HepG2 (cell line): ENCODE results near the gene LHFPL6. TPM values are rescaled to one million over a fixed set of nuclear protein-coding genes. Genes with fewer than 3 reads are reported as not detected.

Source experiments
- ATAC-seq: fragments of 200-7000 bp; cut with Tn5 transposase; 3 replicates; pipeline ENCODE4 v1.9.1; 2020; ENCODE audit warnings: mild to moderate bottlenecking, moderate library complexity
- BruUV-seq: library from RNA; stranded (reverse); fragments of 400-500 nt; replicated peaks from 2 replicates; lab custom pipeline; 2021; lab: Mats Ljungman, UMichigan
- CTCF ChIA-PET: fragments of 300-600 bp; formaldehyde crosslinking; extraction: SDS; loops from one replicate; lab custom pipeline; 2021; ENCODE audit warnings: low total read pairs, inconsistent platforms, low intra/inter-chr PET ratio; lab: Yijun Ruan, JAX
- POLR2A ChIA-PET: fragments of 350-600 bp; sonication (Branson Sonifier 250); formaldehyde crosslinking; loops from one replicate; lab custom pipeline; 2020; ENCODE audit warnings: antibody characterized with exemption, inconsistent platforms; lab: Yijun Ruan, JAX
- DNase-seq: peaks from one replicate; pipeline ENCODE4 v3.0.0-alpha.2; 2015; ENCODE audit warnings: low spot score
- FAIRE-seq: peaks from 3 replicates; lab custom pipeline; 2011; peaks lifted over from hg19 to GRCh38; lab: Jason Lieb, UNC
- H2AFZ ChIP-seq: one replicate; pipeline ENCODE4 v1.6.1; 2011; ENCODE audit warnings: low read length, inconsistent platforms
- H3K27ac ChIP-seq: fragments of 300-600 bp; 3 replicates; pipeline ENCODE4 v1.8.0; 2011; ENCODE audit warnings: mixed run types, mild to moderate bottlenecking, mixed read lengths, low read length, inconsistent platforms; ENCODE audit not compliant: insufficient read depth; ENCODE audit errors: extremely low read length
- H3K27me3 ChIP-seq, 2 experiments: fragments of 200-600 bp in 1 of 2; 2 replicates in 1 of 2; 3 replicates in 1 of 2; pipeline versions ENCODE4 v1.6.0 to v1.8.0; 2011; ENCODE audit warnings: low read length in 2 of 2, mild to moderate bottlenecking in 2 of 2, moderate library complexity in 2 of 2, inconsistent platforms in 1 of 2; ENCODE audit not compliant: insufficient read depth in 2 of 2, control insufficient read depth in 1 of 2
- H3K36me3 ChIP-seq, 2 experiments: fragments of 200-600 bp in 1 of 2; replicated peaks in 1 of 2; 2 replicates in 1 of 2; 3 replicates in 1 of 2; pipeline versions ENCODE4 v1.5.1 to v1.8.0; 2011; ENCODE audit warnings: low read length in 2 of 2, inconsistent platforms in 1 of 2; ENCODE audit not compliant: insufficient read depth in 2 of 2, control insufficient read depth in 1 of 2
- H3K4me1 ChIP-seq: 2 replicates; pipeline ENCODE4 v1.5.1; 2012; ENCODE audit warnings: low read length, inconsistent platforms; ENCODE audit not compliant: insufficient read depth
- H3K4me2 ChIP-seq: 2 replicates; pipeline ENCODE4 v1.6.0; 2011; ENCODE audit warnings: low read depth, low read length, inconsistent platforms
- H3K4me3 ChIP-seq, 3 experiments: fragments of 200-600 bp in 1 of 3; sonication (generic), shearing (Covaris generic) in 1 of 3; replicated peaks in 1 of 3; 2 replicates each; pipeline ENCODE4 v1.5.1; 2011 to 2016; ENCODE audit warnings: low read length in 3 of 3, inconsistent platforms in 2 of 3, low read depth in 2 of 3, mild to moderate bottlenecking in 2 of 3, control low read depth in 1 of 3, mixed read lengths in 1 of 3; ENCODE audit not compliant: insufficient read depth in 1 of 3
- H3K79me2 ChIP-seq: one replicate; pipeline ENCODE4 v1.6.1; 2011; ENCODE audit warnings: low read length, inconsistent platforms; ENCODE audit not compliant: insufficient read depth
- H3K9ac ChIP-seq: 2 replicates; pipeline ENCODE4 v1.6.0; 2011; ENCODE audit warnings: mild to moderate bottlenecking, low read depth, low read length, inconsistent platforms; ENCODE audit not compliant: insufficient read depth
- H3K9me3 ChIP-seq: 2 replicates; pipeline ENCODE4 v1.5.1; 2012; ENCODE audit warnings: mild to moderate bottlenecking, low read length
- H4K20me1 ChIP-seq: 2 replicates; pipeline ENCODE4 v1.6.0; 2011; ENCODE audit warnings: inconsistent platforms, mild to moderate bottlenecking, low read length, moderate library complexity; ENCODE audit not compliant: insufficient read depth
- ELF3 ChIP-seq: IDR thresholded peaks from 2 replicates; pipeline ENCODE4 v1.6.1; 2016; ENCODE audit warnings: missing genetic modification reagents, missing compliant biosample characterization
- HDAC6 ChIP-seq: fragments of 200-600 bp; sonication (generic); IDR thresholded peaks from 2 replicates; pipeline ENCODE4 v1.7.0; 2017; ENCODE audit warnings: mild to moderate bottlenecking, antibody characterized with exemption, low read length, low read depth
- HNRNPH1 ChIP-seq: fragments of 200-400 bp; formaldehyde crosslinking; optimal IDR thresholded peaks from 2 replicates; pipeline ENCODE3; 2017; ENCODE audit warnings: mild to moderate bottlenecking, low read depth, low read length
- KLF11 ChIP-seq: IDR thresholded peaks from 2 replicates; pipeline ENCODE4 v1.6.1; 2016; ENCODE audit warnings: missing compliant biosample characterization
- POLR2AphosphoS5 ChIP-seq: IDR thresholded peaks from 2 replicates; pipeline ENCODE4 v1.6.1; 2012; ENCODE audit warnings: low read depth, low read length
- SIN3A ChIP-seq: IDR thresholded peaks from 2 replicates; pipeline ENCODE4 v1.6.1; 2011; ENCODE audit warnings: low read depth, mild to moderate bottlenecking, control low read depth, low read length, borderline replicate concordance
- TSC22D2 ChIP-seq: sonication (generic); formaldehyde crosslinking; IDR thresholded peaks from 2 replicates; pipeline ENCODE4 v1.5.1; 2020; ENCODE audit warnings: missing genetic modification reagents, mild to moderate bottlenecking, borderline replicate concordance
- ZKSCAN1 ChIP-seq: fragments of 150-350 bp; IDR thresholded peaks from 2 replicates; pipeline ENCODE4 v1.6.1; 2014; ENCODE audit warnings: low read length
- ZMAT3 ChIP-seq: sonication (generic); formaldehyde crosslinking; conservative IDR thresholded peaks from 2 replicates; pipeline ENCODE4 v1.7.0; 2021; ENCODE audit warnings: missing genetic modification reagents
- ZNF496 ChIP-seq: sonication (generic); formaldehyde crosslinking; IDR thresholded peaks from 2 replicates; pipeline ENCODE4 v1.8.1; 2023; ENCODE audit warnings: mild to moderate bottlenecking, moderate library complexity, missing genetic modification reagents; ENCODE audit not compliant: insufficient replicate concordance
- ZNF572 ChIP-seq: sonication (generic); formaldehyde crosslinking; IDR thresholded peaks from 2 replicates; pipeline ENCODE4 v1.5.1; 2020; ENCODE audit warnings: mild to moderate bottlenecking, missing genetic modification reagents
- ZNF724P ChIP-seq: sonication (generic); formaldehyde crosslinking; IDR thresholded peaks from 2 replicates; pipeline ENCODE4 v1.8.0; 2022; ENCODE audit warnings: missing genetic modification reagents, borderline replicate concordance
- WGBS: methylation state at CpG from one replicate; pipeline ENCODE4 v1.1.6; 2017; ENCODE audit warnings: low lambda C conversion rate; 5-methylcytosine and 5-hydroxymethylcytosine counted together
- in situ Hi-C: cut with HindIII; loops from 2 replicates; pipeline ENCODE4 v1.10.0; 2017; ENCODE audit warnings: low pct_unique_long_range_greater_than_20kb; ENCODE audit not compliant: extremely low pct_ligation_motif_present
- intact Hi-C: fragments of 100-400 bp; cut with micrococcal nuclease; formaldehyde crosslinking; loops from one replicate; pipeline ENCODE4 v1.10.0; 2022; ENCODE audit not compliant: unreplicated experiment
- polyA plus RNA-seq, 8 experiments: library from polyadenylated mRNA; depleted of rRNA in 3 of 8; stranded (reverse) in 7 of 8; unstranded in 1 of 8; fragments of >200 nt; fragmentation: Illumina TruSeq in 4 of 8; extraction: Trizol in 4 of 8; gene quantifications; 2 replicates each; pipeline versions ENCODE4 v1.2.1 to v1.2.3, GENCODE V29; 2011 to 2016; ENCODE audit warnings: low read depth in 4 of 8, missing spikeins in 1 of 8, mixed read lengths in 1 of 8; ENCODE audit not compliant: insufficient read depth in 1 of 8
- total RNA-seq, 5 experiments: library from RNA; depleted of rRNA; stranded (reverse); fragments of >200 nt; fragmentation: Illumina TruSeq; extraction: Trizol; gene quantifications; 2 replicates each; pipeline ENCODE4 v1.2.3, GENCODE V29; 2016; ENCODE audit warnings: low read depth in 1 of 5
- TF ChIP-seq, protein P1 (sequence below): sonication (generic); IDR thresholded peaks from 2 replicates; pipeline ENCODE4 v1.6.1; 2016; ENCODE audit warnings: low read depth, borderline replicate concordance
- TF ChIP-seq, protein P2 (sequence below): sonication (generic); formaldehyde crosslinking; IDR thresholded peaks from 2 replicates; pipeline ENCODE4 v1.4.0; 2020; ENCODE audit warnings: mild to moderate bottlenecking, missing genetic modification reagents
- TF ChIP-seq, protein P3 (sequence below): sonication (generic); formaldehyde crosslinking; IDR thresholded peaks from 2 replicates; pipeline ENCODE4 v1.5.0; 2020; ENCODE audit warnings: mild to moderate bottlenecking, missing genetic modification reagents, moderate library complexity
- TF ChIP-seq, protein P4 (sequence below): sonication (generic); formaldehyde crosslinking; IDR thresholded peaks from 2 replicates; pipeline ENCODE4 v1.8.1; 2023; ENCODE audit warnings: missing genetic modification reagents, mild to moderate bottlenecking, borderline replicate concordance

The LHFPL6 gene
- total and polyA plus RNA-seq, 2 of the 13 experiments (the other 11 are each of a cell fraction or from before 2014, with no cell fraction given), result not detected

DNA sequence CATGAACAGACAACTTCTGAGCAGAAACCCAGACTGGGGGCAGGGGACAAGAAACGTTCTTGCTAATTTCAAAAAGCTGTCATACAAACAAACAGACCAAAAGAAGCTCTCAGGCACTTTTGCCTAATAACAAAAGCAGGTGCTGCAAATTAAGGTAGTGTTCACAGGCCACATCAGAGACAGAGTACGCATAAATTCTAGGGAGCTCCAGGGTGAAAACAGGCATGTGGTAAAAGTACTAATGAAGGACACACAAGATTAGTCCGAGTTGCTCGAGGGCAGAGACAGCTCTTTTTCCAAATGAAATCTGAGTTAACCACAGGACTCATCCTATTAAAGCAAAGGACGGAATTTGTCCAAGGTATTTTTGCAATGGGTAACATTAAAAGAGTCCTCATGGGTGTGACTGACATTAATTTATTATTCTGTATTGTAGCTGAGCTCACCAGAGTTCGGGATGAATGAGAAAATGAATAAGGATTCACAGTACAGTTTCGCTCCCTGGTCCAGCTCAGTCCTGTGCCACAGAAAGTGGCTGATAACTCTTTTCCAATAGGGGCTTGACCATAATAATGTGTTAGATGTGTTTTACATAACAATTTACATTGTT lies 197.3 kb downstream of the LHFPL6 start:
- H3K4me3 ChIP-seq, result no peak overlapping the region
- ChIA-PET CTCF (no interaction called here), POLR2A (no interaction called here)
- no peaks in the 10 kb centered on the region for H3K9me3 ChIP-seq
- H3K9ac ChIP-seq, result no peak overlapping the region
- no peaks in the 10 kb centered on the region for H3K4me1 ChIP-seq
- WGBS, result 10% methylated on average over 7 of the region's 7 CpGs
- TF ChIP-seq POLR2AphosphoS5 (no peak), ZMAT3 (CRISPR knock-in tag) (no peak), ZNF724P (no peak)
- TF ChIP-seq, protein P1, sequence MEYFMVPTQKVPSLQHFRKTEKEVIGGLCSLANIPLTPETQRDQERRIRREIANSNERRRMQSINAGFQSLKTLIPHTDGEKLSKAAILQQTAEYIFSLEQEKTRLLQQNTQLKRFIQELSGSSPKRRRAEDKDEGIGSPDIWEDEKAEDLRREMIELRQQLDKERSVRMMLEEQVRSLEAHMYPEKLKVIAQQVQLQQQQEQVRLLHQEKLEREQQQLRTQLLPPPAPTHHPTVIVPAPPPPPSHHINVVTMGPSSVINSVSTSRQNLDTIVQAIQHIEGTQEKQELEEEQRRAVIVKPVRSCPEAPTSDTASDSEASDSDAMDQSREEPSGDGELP, result no peak
- TF ChIP-seq, protein P2, sequence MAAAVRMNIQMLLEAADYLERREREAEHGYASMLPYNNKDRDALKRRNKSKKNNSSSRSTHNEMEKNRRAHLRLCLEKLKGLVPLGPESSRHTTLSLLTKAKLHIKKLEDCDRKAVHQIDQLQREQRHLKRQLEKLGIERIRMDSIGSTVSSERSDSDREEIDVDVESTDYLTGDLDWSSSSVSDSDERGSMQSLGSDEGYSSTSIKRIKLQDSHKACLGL (CRISPR knock-in tag), result no peak
- FAIRE-seq, result no peak
- H3K4me2 ChIP-seq, result no peak overlapping the region
- H4K20me1 ChIP-seq, result no peaks in the 10 kb centered on the region
- no peaks in the 10 kb centered on the region for H3K27me3 ChIP-seq
- intact Hi-C loops, result no loop called here
- no peak for ATAC-seq
- no TSS peak for BruUV-seq
- in situ Hi-C loops, result no loop called here
- no peak overlapping the region for H3K27ac ChIP-seq
- H3K79me2 ChIP-seq, result no peaks in the 10 kb centered on the region
- H3K36me3 ChIP-seq, result no peaks in the 10 kb centered on the region
- no peak for DNase-seq
- no peak overlapping the region for H2AFZ ChIP-seq

DNA sequence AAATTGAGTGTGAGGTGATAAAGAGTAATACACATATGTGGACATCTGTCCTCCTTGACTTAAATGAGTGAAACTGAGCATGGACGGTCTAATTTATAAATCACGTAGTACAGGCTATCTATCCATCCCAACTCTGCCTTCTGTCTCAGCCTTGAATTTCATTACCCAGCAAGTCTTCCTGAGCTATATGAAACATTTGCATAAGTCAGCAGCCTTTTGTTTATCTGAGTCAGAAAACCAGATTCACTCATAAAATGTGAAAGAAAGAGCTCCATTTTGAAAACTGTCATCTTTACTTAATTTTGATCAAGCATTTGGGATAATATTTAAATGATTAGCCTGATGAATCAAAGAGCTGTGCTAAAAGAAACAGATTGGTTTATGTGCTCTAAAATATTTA lies 197.9 kb downstream of the LHFPL6 start:
- DNase-seq (no peak), ATAC-seq (no peak), FAIRE-seq (no peak)
- Histone ChIP-seq H3K27me3 (no peaks in the 10 kb centered on the region), H4K20me1 (no peaks in the 10 kb centered on the region), H3K4me3 (no peak overlapping the region), H3K9me3 (no peaks in the 10 kb centered on the region), H3K36me3 (no peaks in the 10 kb centered on the region), H2AFZ (no peak overlapping the region), H3K79me2 (no peaks in the 10 kb centered on the region), H3K4me2 (no peak overlapping the region), H3K9ac (no peak overlapping the region), H3K4me1 (no peaks in the 10 kb centered on the region), H3K27ac (no peak overlapping the region)
- ChIA-PET CTCF (no interaction called here), POLR2A (no interaction called here)
- no TSS peak for BruUV-seq
- in situ Hi-C loops (no loop called here), intact Hi-C loops (no loop called here)
- 26% methylated on average over 2 of the region's 2 CpGs for WGBS
- TF ChIP-seq, protein P3, sequence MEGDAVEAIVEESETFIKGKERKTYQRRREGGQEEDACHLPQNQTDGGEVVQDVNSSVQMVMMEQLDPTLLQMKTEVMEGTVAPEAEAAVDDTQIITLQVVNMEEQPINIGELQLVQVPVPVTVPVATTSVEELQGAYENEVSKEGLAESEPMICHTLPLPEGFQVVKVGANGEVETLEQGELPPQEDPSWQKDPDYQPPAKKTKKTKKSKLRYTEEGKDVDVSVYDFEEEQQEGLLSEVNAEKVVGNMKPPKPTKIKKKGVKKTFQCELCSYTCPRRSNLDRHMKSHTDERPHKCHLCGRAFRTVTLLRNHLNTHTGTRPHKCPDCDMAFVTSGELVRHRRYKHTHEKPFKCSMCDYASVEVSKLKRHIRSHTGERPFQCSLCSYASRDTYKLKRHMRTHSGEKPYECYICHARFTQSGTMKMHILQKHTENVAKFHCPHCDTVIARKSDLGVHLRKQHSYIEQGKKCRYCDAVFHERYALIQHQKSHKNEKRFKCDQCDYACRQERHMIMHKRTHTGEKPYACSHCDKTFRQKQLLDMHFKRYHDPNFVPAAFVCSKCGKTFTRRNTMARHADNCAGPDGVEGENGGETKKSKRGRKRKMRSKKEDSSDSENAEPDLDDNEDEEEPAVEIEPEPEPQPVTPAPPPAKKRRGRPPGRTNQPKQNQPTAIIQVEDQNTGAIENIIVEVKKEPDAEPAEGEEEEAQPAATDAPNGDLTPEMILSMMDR (CRISPR knock-in tag), result no peak
- TF ChIP-seq HDAC6 (no peak), ZNF496 (CRISPR knock-in tag) (no peak), ELF3 (CRISPR knock-in tag) (no peak), HNRNPH1 (no peak), ZKSCAN1 (no peak), TSC22D2 (no peak), ZNF572 (CRISPR knock-in tag) (no peak), SIN3A (no peak), KLF11 (CRISPR knock-in tag) (no peak)
- TF ChIP-seq, protein P4, sequence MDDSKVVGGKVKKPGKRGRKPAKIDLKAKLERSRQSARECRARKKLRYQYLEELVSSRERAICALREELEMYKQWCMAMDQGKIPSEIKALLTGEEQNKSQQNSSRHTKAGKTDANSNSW, result no peak
